Esophagus squamous epithelium (tissue), 4 donors: ENCODE measurements around the gene FBXO9.

Experiments
- POLR2A ChIP-seq, 4 donors: fragments of 450-650 bp; IDR thresholded peaks; one replicate each; pipeline ENCODE4 v1.6.1; 2017; ENCODE audit warnings: antibody characterized with exemption in 4 of 4, mild to moderate bottlenecking in 4 of 4, moderate library complexity in 3 of 4
- TF ChIP-seq, protein P1 (sequence below), 6 experiments: fragments of 450-650 bp in 4 of 6; fragments of 200-600 bp in 2 of 6; sonication (generic) in 2 of 6; IDR thresholded peaks; one replicate each; pipeline ENCODE4 v1.5.1; 2016 to 2019; ENCODE audit warnings: antibody characterized with exemption in 6 of 6, mild to moderate bottlenecking in 4 of 6, moderate library complexity in 4 of 6

- TF ChIP-seq, protein P1, sequence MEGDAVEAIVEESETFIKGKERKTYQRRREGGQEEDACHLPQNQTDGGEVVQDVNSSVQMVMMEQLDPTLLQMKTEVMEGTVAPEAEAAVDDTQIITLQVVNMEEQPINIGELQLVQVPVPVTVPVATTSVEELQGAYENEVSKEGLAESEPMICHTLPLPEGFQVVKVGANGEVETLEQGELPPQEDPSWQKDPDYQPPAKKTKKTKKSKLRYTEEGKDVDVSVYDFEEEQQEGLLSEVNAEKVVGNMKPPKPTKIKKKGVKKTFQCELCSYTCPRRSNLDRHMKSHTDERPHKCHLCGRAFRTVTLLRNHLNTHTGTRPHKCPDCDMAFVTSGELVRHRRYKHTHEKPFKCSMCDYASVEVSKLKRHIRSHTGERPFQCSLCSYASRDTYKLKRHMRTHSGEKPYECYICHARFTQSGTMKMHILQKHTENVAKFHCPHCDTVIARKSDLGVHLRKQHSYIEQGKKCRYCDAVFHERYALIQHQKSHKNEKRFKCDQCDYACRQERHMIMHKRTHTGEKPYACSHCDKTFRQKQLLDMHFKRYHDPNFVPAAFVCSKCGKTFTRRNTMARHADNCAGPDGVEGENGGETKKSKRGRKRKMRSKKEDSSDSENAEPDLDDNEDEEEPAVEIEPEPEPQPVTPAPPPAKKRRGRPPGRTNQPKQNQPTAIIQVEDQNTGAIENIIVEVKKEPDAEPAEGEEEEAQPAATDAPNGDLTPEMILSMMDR (IDR thresholded peaks at IDR 0.05), result no peak
- TF ChIP-seq POLR2A (IDR thresholded peaks at IDR 0.05), result no peak
Observed at GRCh38 chr6:53089948-53090347, 24.7 kb downstream of the FBXO9 start.
